Esophagus muscularis mucosa (tissue), 4 donors: ENCODE results near the gene PPP1CA. TPM values are rescaled to one million over a fixed set of nuclear protein-coding genes. Genes with fewer than 3 reads are reported as not detected.

Experiments
- DNase-seq: peaks from one replicate; pipeline ENCODE4 v3.0.0-alpha.2; 2017; ENCODE audit errors: extremely low spot score
- H3K27ac ChIP-seq, 4 donors: fragments of 200-600 bp; sonication (generic); replicated peaks in 1 of 4; 1 replicate in 3 of 4; 2 replicates in 1 of 4; pipeline ENCODE4 v1.5.1; 2016 to 2019; ENCODE audit warnings: mild to moderate bottlenecking in 1 of 4
- H3K27me3 ChIP-seq, 4 donors: fragments of 200-600 bp; sonication (generic); one replicate each; pipeline versions ENCODE4 v1.5.1 to v1.6.0; 2016 to 2019
- H3K36me3 ChIP-seq, 4 donors: fragments of 200-600 bp; sonication (generic); one replicate each; pipeline ENCODE4 v1.5.1; 2016 to 2019
- H3K4me1 ChIP-seq, 4 donors: fragments of 200-600 bp; sonication (generic); one replicate each; pipeline ENCODE4 v1.5.1; 2016 to 2019
- H3K4me3 ChIP-seq, 4 donors: fragments of 200-600 bp; sonication (generic); 1 replicate in 2 of 4; 2 replicates in 2 of 4; pipeline ENCODE4 v1.5.1; 2016 to 2019; ENCODE audit warnings: mild to moderate bottlenecking in 4 of 4, moderate library complexity in 1 of 4
- H3K9me3 ChIP-seq, 4 donors: fragments of 200-600 bp; sonication (generic); 1 replicate in 3 of 4; 2 replicates in 1 of 4; pipeline ENCODE4 v1.5.1; 2016 to 2019
- EP300 ChIP-seq: sonication (generic); formaldehyde crosslinking; IDR thresholded peaks from one replicate; pipeline ENCODE4 v1.6.1; 2017; ENCODE audit warnings: antibody characterized with exemption
- POLR2A ChIP-seq: fragments of 450-650 bp; IDR thresholded peaks from one replicate; pipeline ENCODE4 v1.6.1; 2017; ENCODE audit warnings: antibody characterized with exemption, moderate library complexity, mild to moderate bottlenecking, low read depth
- POLR2AphosphoS5 ChIP-seq, 2 donors: sonication (generic); formaldehyde crosslinking; IDR thresholded peaks; one replicate each; pipeline ENCODE4 v1.6.1; 2017; ENCODE audit warnings: antibody characterized with exemption in 2 of 2
- WGBS: methylation state at CpG from one replicate; pipeline ENCODE4 v1.1.5; 2018; 5-methylcytosine and 5-hydroxymethylcytosine counted together
- intact Hi-C: fragments of 100-400 bp; cut with DNase I; formaldehyde crosslinking; loops from one replicate; pipeline ENCODE4 v1.15.1; 2023
- total RNA-seq, 4 donors: library from RNA; depleted of rRNA; stranded (reverse); fragments of >200 nt; gene quantifications; one replicate each; pipeline versions ENCODE4 v1.1.0 to v1.2.1, GENCODE V29; 2016
- TF ChIP-seq, protein P1 (sequence below), 3 experiments: fragments of 200-600 bp in 2 of 3; fragments of 450-650 bp in 1 of 3; sonication (generic) in 2 of 3; IDR thresholded peaks; one replicate each; pipeline ENCODE4 v1.5.1; 2017 to 2019; ENCODE audit warnings: antibody characterized with exemption in 3 of 3, mild to moderate bottlenecking in 2 of 3, moderate library complexity in 1 of 3

PPP1CA gene
- total RNA-seq, 4 donors from 2014 or later: 56.9 to 87.3 (median 78.7) TPM

- H3K9me3 ChIP-seq: no peaks in the 10 kb centered on the region
- WGBS: 0% methylated on average over 9 of the region's 76 CpGs
- intact Hi-C loops: no loop called here
- peak within 1 kb of the TSS; percentile 68 to 94 (median 90) for H3K4me3 ChIP-seq
- TF ChIP-seq POLR2AphosphoS5 (IDR thresholded peaks at IDR 0.05) (peak in 1 of 2 donors; percentile 13), POLR2A (peak; percentile 29), EP300 (no peak)
- TF ChIP-seq, protein P1, sequence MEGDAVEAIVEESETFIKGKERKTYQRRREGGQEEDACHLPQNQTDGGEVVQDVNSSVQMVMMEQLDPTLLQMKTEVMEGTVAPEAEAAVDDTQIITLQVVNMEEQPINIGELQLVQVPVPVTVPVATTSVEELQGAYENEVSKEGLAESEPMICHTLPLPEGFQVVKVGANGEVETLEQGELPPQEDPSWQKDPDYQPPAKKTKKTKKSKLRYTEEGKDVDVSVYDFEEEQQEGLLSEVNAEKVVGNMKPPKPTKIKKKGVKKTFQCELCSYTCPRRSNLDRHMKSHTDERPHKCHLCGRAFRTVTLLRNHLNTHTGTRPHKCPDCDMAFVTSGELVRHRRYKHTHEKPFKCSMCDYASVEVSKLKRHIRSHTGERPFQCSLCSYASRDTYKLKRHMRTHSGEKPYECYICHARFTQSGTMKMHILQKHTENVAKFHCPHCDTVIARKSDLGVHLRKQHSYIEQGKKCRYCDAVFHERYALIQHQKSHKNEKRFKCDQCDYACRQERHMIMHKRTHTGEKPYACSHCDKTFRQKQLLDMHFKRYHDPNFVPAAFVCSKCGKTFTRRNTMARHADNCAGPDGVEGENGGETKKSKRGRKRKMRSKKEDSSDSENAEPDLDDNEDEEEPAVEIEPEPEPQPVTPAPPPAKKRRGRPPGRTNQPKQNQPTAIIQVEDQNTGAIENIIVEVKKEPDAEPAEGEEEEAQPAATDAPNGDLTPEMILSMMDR (IDR thresholded peaks at IDR 0.05): no peak
- no peak for DNase-seq
- H3K27me3 ChIP-seq: no peaks in the 10 kb centered on the region
- H3K27ac ChIP-seq: peak within 1 kb of the TSS; percentile 98 to 99 (median 99)
- H3K4me1 ChIP-seq: peaks cover 39 to 71% (median 68%) of the 10 kb centered on the region in 4 donors
- H3K36me3 ChIP-seq: no peaks in the 10 kb centered on the region
Observed at GRCh38 chr11:67372993-67373647, 28.5 kb downstream of the PPP1CA start, which contains the start of gene CLCF1. Gene CLCF1, minus strand, starts transcription at chr11:67373598. Its CDS starts 59 bp downstream, at chr11:67373539.

DNA sequence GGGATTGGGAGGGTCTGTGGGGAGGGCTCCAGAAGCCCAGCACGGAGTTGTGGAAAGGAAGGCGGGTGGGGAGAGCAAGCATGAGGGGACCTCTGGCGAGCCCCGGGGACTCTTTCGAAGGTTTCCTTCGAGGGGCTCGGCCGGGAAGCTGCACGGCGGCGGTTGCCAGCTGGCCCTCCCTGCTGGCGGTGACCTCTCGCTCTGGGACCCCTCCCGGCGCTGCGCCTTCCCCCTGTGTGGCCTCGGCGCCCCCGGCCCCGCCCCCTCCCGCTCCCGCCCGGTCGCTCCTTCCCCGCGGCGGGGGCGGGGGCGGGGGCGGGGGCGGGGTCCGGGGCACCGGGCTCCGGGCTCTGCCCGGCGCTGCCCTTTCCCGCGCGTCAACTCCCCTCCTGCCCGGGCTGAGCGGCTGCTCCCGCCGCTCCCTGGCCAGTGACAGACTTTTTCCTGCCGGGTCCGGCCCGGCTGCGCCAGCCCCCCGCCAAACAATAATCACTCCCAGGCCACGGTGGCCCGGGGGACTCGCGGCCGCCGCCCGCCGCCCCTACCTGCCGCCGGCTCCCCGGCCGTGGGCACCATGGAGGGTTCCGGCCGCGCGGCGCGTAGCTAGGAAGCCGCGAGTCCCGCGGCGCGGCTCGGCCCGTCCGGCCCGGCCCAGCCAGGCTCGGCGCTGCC, 29.2 kb downstream of the PPP1CA start:
- DNase-seq: no peak
- Histone ChIP-seq H3K27me3 (no peaks in the 10 kb centered on the region), H3K27ac (peak overlapping the region; percentile 98 to 99 (median 99)), H3K4me1 (peaks cover 46 to 78% (median 74%) of the 10 kb centered on the region in 4 donors), H3K4me3 (peak overlapping the region; percentile 68 to 94 (median 90)), H3K36me3 (no peaks in the 10 kb centered on the region), H3K9me3 (no peaks in the 10 kb centered on the region)
- intact Hi-C loops: no loop called here
- no peak for TF ChIP-seq POLR2A
- TF ChIP-seq POLR2AphosphoS5 (IDR thresholded peaks at IDR 0.05): no peak
- no peak for TF ChIP-seq EP300
- TF ChIP-seq, protein P1 (IDR thresholded peaks at IDR 0.05): no peak
- WGBS: no CpG with 5 or more reads among the region's 78 CpGs

DNA sequence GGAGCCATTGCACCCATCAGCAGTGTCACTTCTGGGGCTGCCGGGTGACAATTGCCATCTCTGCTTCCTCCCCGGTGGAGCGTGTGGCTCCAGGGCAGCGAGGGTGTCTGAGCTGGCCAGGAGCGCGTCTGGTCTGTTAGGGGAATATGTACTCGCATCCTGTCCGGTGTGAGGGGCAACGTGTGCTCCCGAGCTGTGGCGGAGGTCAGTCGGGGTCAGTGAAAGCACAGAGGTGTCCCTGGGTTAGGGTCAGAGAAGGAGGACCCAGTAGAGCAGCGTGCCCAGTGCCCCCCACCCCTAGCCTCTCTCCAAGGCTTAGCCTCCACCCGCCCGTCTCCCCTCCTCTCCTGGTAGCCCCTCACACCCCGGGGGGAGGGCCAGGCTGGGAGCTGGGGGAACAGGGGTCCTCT, 29.7 kb downstream of the PPP1CA start:
- Histone ChIP-seq H3K4me3 (peak overlapping the region; percentile 68 to 94 (median 90)), H3K4me1 (peaks cover 51 to 83% (median 80%) of the 10 kb centered on the region in 4 donors), H3K27me3 (no peaks in the 10 kb centered on the region), H3K36me3 (no peaks in the 10 kb centered on the region), H3K27ac (peak overlapping the region; percentile 98 to 99 (median 99)), H3K9me3 (no peaks in the 10 kb centered on the region)
- TF ChIP-seq POLR2A (no peak), POLR2AphosphoS5 (IDR thresholded peaks at IDR 0.05) (no peak), EP300 (no peak)
- TF ChIP-seq, protein P1 (IDR thresholded peaks at IDR 0.05): no peak
- intact Hi-C loops: no loop called here
- DNase-seq: no peak
- WGBS: 26% methylated on average over 13 of the region's 16 CpGs

DNA sequence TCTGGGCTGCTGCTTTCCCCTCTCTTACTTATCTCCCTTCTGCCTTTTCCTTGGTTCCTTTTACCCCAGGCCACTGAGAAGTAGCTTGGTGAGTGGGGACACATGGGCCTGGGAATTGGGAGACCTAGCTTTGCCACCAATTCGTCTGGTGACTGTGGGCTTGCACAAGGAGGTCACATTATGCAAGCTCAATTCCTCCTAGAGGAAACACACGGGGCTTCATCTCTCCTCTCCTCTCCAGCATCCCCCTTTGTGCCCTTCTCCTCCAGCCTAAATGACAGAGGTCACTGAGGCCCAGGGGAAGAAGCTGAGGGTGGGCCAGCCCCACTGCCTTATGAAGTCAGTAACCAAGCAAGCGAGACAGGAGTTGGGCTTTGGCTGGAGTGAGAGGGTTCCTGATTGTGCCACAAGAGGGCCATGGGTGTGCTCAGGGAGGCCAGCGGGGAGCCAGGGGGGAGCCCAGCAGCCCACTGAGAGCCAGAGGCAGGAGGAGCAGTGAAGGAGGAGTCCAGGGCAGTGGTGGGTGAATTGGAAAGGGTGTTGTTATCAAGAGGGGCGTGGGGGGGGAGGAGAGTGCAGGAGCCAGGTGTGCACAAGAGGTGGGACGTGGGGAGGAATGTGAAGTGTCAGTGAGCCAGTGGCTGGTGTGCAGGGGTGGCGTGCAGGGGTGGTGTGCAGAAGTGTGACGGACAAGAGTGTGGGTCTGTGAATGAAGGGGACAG, 30.3 kb downstream of the PPP1CA start:
- Histone ChIP-seq H3K27me3 (no peaks in the 10 kb centered on the region), H3K27ac (peak overlapping the region; percentile 98 to 99 (median 99)), H3K4me1 (peaks cover 57 to 89% (median 85%) of the 10 kb centered on the region in 4 donors), H3K36me3 (no peaks in the 10 kb centered on the region), H3K9me3 (no peaks in the 10 kb centered on the region), H3K4me3 (peak overlapping the region; percentile 68 to 94 (median 90))
- intact Hi-C loops: no loop called here
- no peak for DNase-seq
- TF ChIP-seq POLR2AphosphoS5 (IDR thresholded peaks at IDR 0.05) (peak in 1 of 2 donors; percentile 7), EP300 (no peak)
- TF ChIP-seq, protein P1 (IDR thresholded peaks at IDR 0.05): peak; percentile 31 to 66 (median 44)
- WGBS: 44% methylated on average over 8 of the region's 8 CpGs
